ENCODE data around the gene WNT3A. TPM values are rescaled to one million over a fixed set of nuclear protein-coding genes. Genes with fewer than 3 reads are reported as not detected.

The WNT3A gene
- total and polyA plus RNA-seq, 9 of the 15 experiments (the other 6 are each of a cell fraction or from before 2014, with no cell fraction given), result not detected

- TF ChIP-seq TEAD1 (CRISPR knock-in tag; IDR thresholded peaks at IDR 0.05) (0 out of 4 replicates have a peak, but pooled peaks of 1 of the 2 experiments have one; percentile 48), ZNF316 (IDR thresholded peaks at IDR 0.05) (peak; percentile 61), NR4A1 (CRISPR knock-in tag; IDR thresholded peaks at IDR 0.05) (0 out of 2 replicates have a peak, but pooled peaks have one; percentile 42), NR4A1 (tag; IDR thresholded peaks at IDR 0.05) (no peak), ELF2 (CRISPR knock-in tag; IDR thresholded peaks at IDR 0.05) (no peak), FOXA3 (CRISPR knock-in tag; conservative IDR thresholded peaks at IDR 0.05 in 1 of 2, IDR thresholded peaks at IDR 0.05 in 1 of 2) (0 out of 4 replicates have a peak, but pooled peaks of 1 of the 2 experiments have one; percentile 17), ARID4B (CRISPR knock-in tag; IDR thresholded peaks at IDR 0.05) (peak; percentile 19; the same call in 1 of the 2 replicates), ZNF41 (CRISPR knock-in tag; conservative IDR thresholded peaks at IDR 0.05) (no peak), ZNF668 (CRISPR knock-in tag; IDR thresholded peaks at IDR 0.05) (0 out of 2 replicates have a peak, but pooled peaks have one; percentile 68), RNF2 (IDR thresholded peaks at IDR 0.05) (no peak), SUPT5H (IDR thresholded peaks at IDR 0.05) (0 out of 2 replicates have a peak, but pooled peaks have one; percentile 3), USF1 (CRISPR knock-in tag; IDR thresholded peaks at IDR 0.05) (0 out of 2 replicates have a peak, but pooled peaks have one; percentile 10), EP400 (IDR thresholded peaks at IDR 0.05) (peak; percentile 65), SMARCE1 (IDR thresholded peaks at IDR 0.05) (peak; percentile 35; the same call in 1 of the 2 replicates), RREB1 (CRISPR knock-in tag; IDR thresholded peaks at IDR 0.05) (no peak), SMARCB1 (IDR thresholded peaks at IDR 0.05; ENCODE audit: insufficient read length, low read depth) (no peak), OTX1 (CRISPR knock-in tag; IDR thresholded peaks at IDR 0.05) (no peak), RBBP5 (IDR thresholded peaks at IDR 0.05; ENCODE audit: borderline replicate concordance, insufficient read depth, low read length, poor library complexity, severe bottlenecking) (peak; percentile 67), L3MBTL2 (IDR thresholded peaks at IDR 0.05) (peak; percentile 20; the same call in 1 of the 2 replicates)
Measured at GRCh38 chr1:228083871-228084278, 77.1 kb downstream of the WNT3A start (continued).
